Heart left ventricle (tissue), 16 donors: Measurements from ENCODE around the gene KIRREL3. TPM values are rescaled to one million over a fixed set of nuclear protein-coding genes. Genes with fewer than 3 reads are reported as not detected.
A peak's percentile ranks its signal among the peaks of the same experiment; 100 is the strongest.

ENCODE experiments used
- ATAC-seq, 4 donors: fragments of 200-7000 bp; cut with Tn5 transposase; one replicate each; pipeline ENCODE4 v1.9.1; 2020 to 2022; ENCODE audit warnings: moderate library complexity in 4 of 4, mild to moderate bottlenecking in 3 of 4, moderate number of reproducible peaks in 1 of 4
- DNase-seq, 5 donors: peaks; one replicate each; pipeline ENCODE4 v3.0.0-alpha.2; 2020
- H3K27ac ChIP-seq, 12 donors: fragments of 200-600 bp; sonication (generic) in 4 of 12; one replicate each; pipeline versions ENCODE4 v1.5.0 to v1.8.0; 2016 to 2022; ENCODE audit warnings: mild to moderate bottlenecking in 2 of 12
- H3K27me3 ChIP-seq, 9 donors: fragments of 200-600 bp; sonication (generic) in 2 of 9; one replicate each; pipeline versions ENCODE4 v1.5.1 to v1.8.0; 2016 to 2022; ENCODE audit warnings: mild to moderate bottlenecking in 3 of 9
- H3K36me3 ChIP-seq, 9 donors: fragments of 200-600 bp; sonication (generic) in 2 of 9; one replicate each; pipeline versions ENCODE4 v1.5.0 to v1.8.0; 2018 to 2022; ENCODE audit warnings: mild to moderate bottlenecking in 2 of 9
- H3K4me1 ChIP-seq, 12 donors: fragments of 200-600 bp; sonication (generic) in 4 of 12; one replicate each; pipeline versions ENCODE4 v1.5.0 to v1.8.0; 2016 to 2022; ENCODE audit warnings: mild to moderate bottlenecking in 3 of 12
- H3K4me3 ChIP-seq, 12 donors: fragments of 200-600 bp; sonication (generic) in 4 of 12; one replicate each; pipeline versions ENCODE4 v1.5.0 to v1.8.0; 2017 to 2022; ENCODE audit warnings: mild to moderate bottlenecking in 9 of 12, moderate library complexity in 4 of 12
- H3K9me3 ChIP-seq, 12 donors: fragments of 200-600 bp; sonication (generic) in 4 of 12; one replicate each; pipeline versions ENCODE4 v1.5.0 to v1.8.0; 2016 to 2022; ENCODE audit warnings: mild to moderate bottlenecking in 1 of 12
- CTCF ChIP-seq, 12 donors: fragments of 200-600 bp; sonication (generic) in 4 of 12; IDR thresholded peaks; one replicate each; pipeline versions ENCODE4 v1.5.0 to v1.8.0; 2018 to 2022; ENCODE audit warnings: antibody characterized with exemption in 12 of 12, mild to moderate bottlenecking in 5 of 12
- POLR2A ChIP-seq, 2 donors: fragments of 450-650 bp; IDR thresholded peaks; one replicate each; pipeline ENCODE4 v1.6.1; 2017; ENCODE audit warnings: antibody characterized with exemption in 2 of 2, mild to moderate bottlenecking in 2 of 2, moderate library complexity in 2 of 2
- WGBS, 4 donors: extraction: QIAGEN DNeasy Blood & Tissue Kit in 2 of 4; methylation state at CpG; one replicate each; pipeline versions ENCODE4 v1.1.5 to v1.1.7; 2013 to 2018; 5-methylcytosine and 5-hydroxymethylcytosine counted together
- intact Hi-C, 10 donors: fragments of 100-400 bp; cut with DNase I; formaldehyde crosslinking; loops; one replicate each; pipeline versions ENCODE4 v1.11.1 to v1.14.2; 2022
- polyA plus RNA-seq, 2 donors: library from polyadenylated mRNA; stranded (reverse); fragments of 200-250 nt; gene quantifications; one replicate each; pipeline ENCODE4 v1.2.3, GENCODE V29; 2013
- total RNA-seq, 9 donors: library from RNA; depleted of rRNA in 2 of 9; stranded (reverse); fragments of >200 nt in 2 of 9; fragmentation: NEBNext Ultra II Directional in 3 of 9; extraction: Animal tissue kit (Norgen Biotek cat#: 25700) in 3 of 9; gene quantifications; one replicate each; pipeline versions ENCODE4 v1.1.0 to v1.2.4, GENCODE V29; 2016 to 2023
- donor health status: ischemic (EF 13 %, LVEDD 7.1; RV severe dilation, severe dysfunction).
- donor health status: healthy with polysubstance abuse.
- donor health status: DM: no; HTN: yes; CAD: no.
- donor health status: DM: no; HTN: no; CAD: no.
- donor health status: ischemic (EF 25% LVEDD 6.9; RV normal size, moderate dysfunction).
- donor health status: ischemic (EF 25% LVEDD 5.7; RV mildly dilated, moderate dysfunction).
- donor health status: healthy.
- donor health status: DM: yes; HTN: yes; CAD: no.
- donor health status: ischemic (EF 35%, LVEDD 5.7; RV mildly dilated, moderate dysfunction).
- donor health status: nonischemic (EF 11% LVEDD 7.7; RV severe dilation, severe dysfunction).
- donor health status: DM: yes; HTN: yes; CAD: no.
- donor health status: PGD.
- donor health status: ischemic (EF 29% LVEDD 5.4; RV normal size, mild dysfunction).
- donor health status: nonischemic (EF 23%, LVEDD 6.1; RV moderate dilation, normal function).

The KIRREL3 gene
- total and polyA plus RNA-seq, 11 donors = 0.08 to 1.3 (median 0.27) TPM

GRCh38 chr11:126834149-126834548 is 166.4 kb downstream of the KIRREL3 start:
- no peaks in the 10 kb centered on the region for H3K4me1 ChIP-seq
- TF ChIP-seq POLR2A (IDR thresholded peaks at IDR 0.05) (no peak), CTCF (IDR thresholded peaks at IDR 0.05) (no peak)
- WGBS, 4 donors = 77 to 82% (median 79%) methylated on average over 5 of the region's 5 CpGs
- no peaks in the 10 kb centered on the region for H3K9me3 ChIP-seq
- ATAC-seq (peak in 2 of 4 donors; percentile 18 to 27), DNase-seq (no peak)
- intact Hi-C loops = no loop called here
- H3K4me3 ChIP-seq = no peak overlapping the region
- peaks cover 0 to 13% (median 0%) of the 10 kb centered on the region in 9 donors for H3K27me3 ChIP-seq
- H3K36me3 ChIP-seq = no peaks in the 10 kb centered on the region
- H3K27ac ChIP-seq = no peak overlapping the region

- Histone ChIP-seq H3K27me3 (peaks cover 0 to 7% (median 0%) of the 10 kb centered on the region in 9 donors), H3K4me1 (no peaks in the 10 kb centered on the region), H3K36me3 (no peaks in the 10 kb centered on the region), H3K9me3 (no peaks in the 10 kb centered on the region), H3K27ac (no peak overlapping the region), H3K4me3 (no peak overlapping the region)
- intact Hi-C loops = no loop called here
- TF ChIP-seq CTCF (IDR thresholded peaks at IDR 0.05) = no peak
- TF ChIP-seq POLR2A (IDR thresholded peaks at IDR 0.05) = no peak
- ATAC-seq = no peak
- DNase-seq = no peak
- WGBS, 4 donors = 89 to 100% (median 92%) methylated on average over 1 of the region's 1 CpG
Measured at GRCh38 chr11:126833065-126833464, 167.5 kb downstream of the KIRREL3 start.

GRCh38 chr11:126832387-126832786 is 168.2 kb downstream of the KIRREL3 start:
- H3K4me1 ChIP-seq = no peaks in the 10 kb centered on the region
- no peak for TF ChIP-seq POLR2A (IDR thresholded peaks at IDR 0.05)
- H3K27ac ChIP-seq = no peak overlapping the region
- H3K9me3 ChIP-seq = no peaks in the 10 kb centered on the region
- H3K27me3 ChIP-seq = peaks cover 0 to 13% (median 3%) of the 10 kb centered on the region in 9 donors
- 87 to 91% (median 89%) methylated on average over 6 of the region's 6 CpGs for WGBS, 4 donors
- DNase-seq (no peak), ATAC-seq (no peak)
- H3K4me3 ChIP-seq = no peak overlapping the region
- intact Hi-C loops = no loop called here
- H3K36me3 ChIP-seq = no peaks in the 10 kb centered on the region

DNA sequence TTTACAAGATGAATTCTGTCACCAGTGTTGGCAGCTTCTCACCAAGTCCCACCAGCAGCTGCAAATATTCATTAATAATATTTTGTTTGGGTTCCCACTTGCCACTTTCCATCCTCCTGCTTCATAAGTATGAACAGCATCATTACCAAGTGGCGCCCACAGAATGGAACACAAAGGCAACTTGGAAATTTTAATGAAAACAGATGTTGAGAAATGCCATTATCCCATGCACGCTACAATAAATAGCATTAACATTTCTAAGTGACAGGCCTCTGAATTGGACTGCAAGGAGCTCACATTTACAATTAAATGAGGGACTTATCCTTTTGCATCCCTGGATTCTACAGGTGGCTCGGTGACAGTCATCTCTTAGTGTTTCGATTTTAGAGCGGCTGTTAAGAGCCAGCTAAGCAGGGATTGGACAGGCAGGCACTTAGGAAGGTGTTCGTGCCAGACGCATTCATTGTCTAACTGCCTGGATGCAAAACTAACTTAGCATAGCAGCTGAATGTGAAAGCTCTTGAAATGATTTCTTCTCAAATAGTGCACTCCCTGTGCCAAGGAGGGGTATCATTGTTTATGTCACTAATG is 170.3 kb downstream of the KIRREL3 start:
- ATAC-seq (no peak), DNase-seq (no peak)
- no peak overlapping the region for H3K4me3 ChIP-seq
- no peaks in the 10 kb centered on the region for H3K9me3 ChIP-seq
- TF ChIP-seq POLR2A (IDR thresholded peaks at IDR 0.05) (no peak), CTCF (IDR thresholded peaks at IDR 0.05) (no peak)
- H3K27me3 ChIP-seq = peaks cover 0 to 14% (median 0%) of the 10 kb centered on the region in 9 donors
- H3K27ac ChIP-seq = no peak overlapping the region
- 66 to 71% (median 69%) methylated on average over 7 of the region's 7 CpGs for WGBS, 4 donors
- H3K36me3 ChIP-seq = no peaks in the 10 kb centered on the region
- intact Hi-C loops = no loop called here
- no peaks in the 10 kb centered on the region for H3K4me1 ChIP-seq

GRCh38 chr11:126829716-126830115 is 170.9 kb downstream of the KIRREL3 start:
- intact Hi-C loops = loop anchor here in 1 of 10 donors (10.0 kb wide), 1 partner anchor 65 kb away; no protein-coding TSS in a partner anchor
- no peaks in the 10 kb centered on the region for H3K36me3 ChIP-seq
- DNase-seq = no peak
- 65 to 78% (median 71%) methylated on average over 2 of the region's 2 CpGs for WGBS, 4 donors
- H3K27ac ChIP-seq = no peak overlapping the region
- peaks cover 0 to 16% (median 0%) of the 10 kb centered on the region in 9 donors for H3K27me3 ChIP-seq
- H3K9me3 ChIP-seq = no peaks in the 10 kb centered on the region
- no peaks in the 10 kb centered on the region for H3K4me1 ChIP-seq
- TF ChIP-seq POLR2A (IDR thresholded peaks at IDR 0.05) = no peak
- no peak for TF ChIP-seq CTCF (IDR thresholded peaks at IDR 0.05)
- H3K4me3 ChIP-seq = no peak overlapping the region
- ATAC-seq = no peak
